Caco-2 (cell line): ENCODE measurements around the gene HAUS5. TPM values are rescaled to one million over a fixed set of nuclear protein-coding genes. Genes with fewer than 3 reads are reported as not detected.
"Not testable (repeated sequence)": the region's sequence is repeated elsewhere in the genome, so short reads cannot be mapped to it uniquely, and the experiment has no call there.

Experiments used
- BruUV-seq: library from RNA; stranded (reverse); fragments of 400-500 nt; replicated peaks from 2 replicates; lab custom pipeline; 2021; lab: Mats Ljungman, UMichigan
- CTCF ChIA-PET: fragments of 300-600 bp; sonication (Branson Sonifier 250); formaldehyde crosslinking; loops from one replicate; lab custom pipeline; 2022; ENCODE audit warnings: antibody characterized with exemption; lab: Charles Lee
- POLR2A ChIA-PET: fragments of 300-600 bp; sonication (Branson Sonifier 250); formaldehyde crosslinking; loops from one replicate; lab custom pipeline; 2022; ENCODE audit warnings: antibody characterized with exemption; lab: Charles Lee
- DNase-seq, 2 experiments: peaks; one replicate each; pipeline versions ENCODE4 v3.0.0 to v3.0.0-alpha.2; 2020 to 2022
- H3K27me3 ChIP-seq: replicated peaks from 2 replicates; pipeline ENCODE4 v1.6.0; 2011; ENCODE audit warnings: low read length; ENCODE audit not compliant: control insufficient read depth, insufficient read depth
- H3K36me3 ChIP-seq: 2 replicates; pipeline ENCODE4 v1.5.1; 2011; ENCODE audit warnings: low read length; ENCODE audit not compliant: control insufficient read depth, insufficient read depth
- H3K4me1 ChIP-seq: fragments of 250-450 bp; sonication (Bioruptor Pico); 2 replicates; pipeline ENCODE4 v1.5.1; 2020; ENCODE audit warnings: mild to moderate bottlenecking
- H3K4me3 ChIP-seq: 2 replicates; pipeline ENCODE4 v1.5.1; 2011; ENCODE audit warnings: low read depth, mild to moderate bottlenecking, control low read depth, low read length
- H3K9me3 ChIP-seq: fragments of 250-450 bp; sonication (Bioruptor Pico); 2 replicates; pipeline ENCODE4 v1.5.1; 2020; ENCODE audit warnings: mild to moderate bottlenecking, moderate library complexity
- H3K27ac Mint-ChIP-seq: one replicate; pipeline ENCODE4 v1.8.0; 2022; ENCODE audit warnings: mixed read lengths; ENCODE audit not compliant: unreplicated experiment
- H3K27me3 Mint-ChIP-seq: one replicate; pipeline ENCODE4 v1.8.0; 2022; ENCODE audit warnings: mixed read lengths; ENCODE audit not compliant: insufficient read depth, unreplicated experiment
- H3K36me3 Mint-ChIP-seq: one replicate; pipeline ENCODE4 v1.8.0; 2022; ENCODE audit warnings: mild to moderate bottlenecking, mixed read lengths; ENCODE audit not compliant: insufficient read depth, unreplicated experiment
- H3K4me1 Mint-ChIP-seq: one replicate; pipeline ENCODE4 v1.8.0; 2022; ENCODE audit warnings: low read depth, mixed read lengths; ENCODE audit not compliant: unreplicated experiment
- H3K4me3 Mint-ChIP-seq: one replicate; pipeline ENCODE4 v1.8.0; 2022; ENCODE audit warnings: mild to moderate bottlenecking, moderate library complexity, mixed read lengths; ENCODE audit not compliant: unreplicated experiment
- H3K9me3 Mint-ChIP-seq: one replicate; pipeline ENCODE4 v1.8.0; 2022; ENCODE audit warnings: mixed read lengths; ENCODE audit not compliant: unreplicated experiment
- intact Hi-C: fragments of 100-400 bp; cut with micrococcal nuclease; formaldehyde crosslinking; loops from one replicate; pipeline ENCODE4 v1.10.0; 2022; ENCODE audit not compliant: unreplicated experiment
- total RNA-seq: library from RNA; stranded (reverse); gene quantifications from 2 replicates; pipeline ENCODE4 v1.2.3, GENCODE V29; 2022
- TF ChIP-seq, protein P1 (sequence below), 2 experiments: fragments of 200-600 bp in 1 of 2; IDR thresholded peaks; 1 replicate in 1 of 2; 2 replicates in 1 of 2; pipeline versions ENCODE4 v1.5.1 to v1.8.0; 2011 to 2022; ENCODE audit warnings: antibody characterized with exemption in 1 of 2, control low read depth in 1 of 2, inconsistent platforms in 1 of 2, low read depth in 1 of 2, low read length in 1 of 2, mild to moderate bottlenecking in 1 of 2, moderate library complexity in 1 of 2; ENCODE audit not compliant: insufficient read depth in 1 of 2, severe bottlenecking in 1 of 2, unreplicated experiment in 1 of 2

HAUS5 gene
- total RNA-seq, 1 experiment from 2014 or later, result 27.9 TPM

DNA sequence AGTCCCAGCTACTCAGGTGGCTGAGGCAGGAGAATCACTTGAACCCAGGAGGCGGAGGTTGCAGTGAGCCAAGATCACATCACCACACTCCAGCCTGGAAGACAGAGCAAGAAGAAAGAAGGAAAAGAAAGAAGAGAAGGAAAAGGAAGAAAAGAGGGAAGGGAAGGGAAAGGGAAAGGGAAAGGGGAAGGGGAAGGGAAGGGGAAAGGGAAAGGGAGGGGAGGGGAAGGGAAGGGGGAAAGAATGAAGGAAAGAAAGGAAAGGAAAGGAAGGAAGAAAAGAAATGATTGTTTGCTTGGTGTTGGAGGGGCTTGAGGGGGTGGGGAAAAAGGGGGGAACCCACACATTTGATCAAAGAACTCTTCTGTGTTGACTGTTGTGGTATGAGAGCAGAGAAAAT, 16.6 kb upstream of the HAUS5 start:
- POLR2A ChIA-PET, result no interaction called here
- Histone ChIP-seq H3K36me3 (no peaks in the 10 kb centered on the region), H3K9me3 (no peaks in the 10 kb centered on the region), H3K4me3 (no peak overlapping the region), H3K27me3 (no peaks in the 10 kb centered on the region), H3K4me1 (peaks cover 11% of the 10 kb centered on the region)
- Mint-ChIP-seq H3K27ac (no peak overlapping the region), H3K4me3 (no peak overlapping the region), H3K4me1 (peaks cover 9% of the 10 kb centered on the region), H3K9me3 (peaks cover 13% of the 10 kb centered on the region), H3K27me3 (no peaks in the 10 kb centered on the region), H3K36me3 (no peaks in the 10 kb centered on the region)
- DNase-seq, result no peak
- TF ChIP-seq, protein P1, sequence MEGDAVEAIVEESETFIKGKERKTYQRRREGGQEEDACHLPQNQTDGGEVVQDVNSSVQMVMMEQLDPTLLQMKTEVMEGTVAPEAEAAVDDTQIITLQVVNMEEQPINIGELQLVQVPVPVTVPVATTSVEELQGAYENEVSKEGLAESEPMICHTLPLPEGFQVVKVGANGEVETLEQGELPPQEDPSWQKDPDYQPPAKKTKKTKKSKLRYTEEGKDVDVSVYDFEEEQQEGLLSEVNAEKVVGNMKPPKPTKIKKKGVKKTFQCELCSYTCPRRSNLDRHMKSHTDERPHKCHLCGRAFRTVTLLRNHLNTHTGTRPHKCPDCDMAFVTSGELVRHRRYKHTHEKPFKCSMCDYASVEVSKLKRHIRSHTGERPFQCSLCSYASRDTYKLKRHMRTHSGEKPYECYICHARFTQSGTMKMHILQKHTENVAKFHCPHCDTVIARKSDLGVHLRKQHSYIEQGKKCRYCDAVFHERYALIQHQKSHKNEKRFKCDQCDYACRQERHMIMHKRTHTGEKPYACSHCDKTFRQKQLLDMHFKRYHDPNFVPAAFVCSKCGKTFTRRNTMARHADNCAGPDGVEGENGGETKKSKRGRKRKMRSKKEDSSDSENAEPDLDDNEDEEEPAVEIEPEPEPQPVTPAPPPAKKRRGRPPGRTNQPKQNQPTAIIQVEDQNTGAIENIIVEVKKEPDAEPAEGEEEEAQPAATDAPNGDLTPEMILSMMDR (IDR thresholded peaks at IDR 0.05; ENCODE audit: insufficient read depth in 1 of 2, low read depth in 1 of 2, low read length in 1 of 2, severe bottlenecking in 1 of 2, unreplicated experiment in 1 of 2), result no peak
- no TSS peak for BruUV-seq
- CTCF ChIA-PET, result no interaction called here
- intact Hi-C loops, result no loop called here

DNA sequence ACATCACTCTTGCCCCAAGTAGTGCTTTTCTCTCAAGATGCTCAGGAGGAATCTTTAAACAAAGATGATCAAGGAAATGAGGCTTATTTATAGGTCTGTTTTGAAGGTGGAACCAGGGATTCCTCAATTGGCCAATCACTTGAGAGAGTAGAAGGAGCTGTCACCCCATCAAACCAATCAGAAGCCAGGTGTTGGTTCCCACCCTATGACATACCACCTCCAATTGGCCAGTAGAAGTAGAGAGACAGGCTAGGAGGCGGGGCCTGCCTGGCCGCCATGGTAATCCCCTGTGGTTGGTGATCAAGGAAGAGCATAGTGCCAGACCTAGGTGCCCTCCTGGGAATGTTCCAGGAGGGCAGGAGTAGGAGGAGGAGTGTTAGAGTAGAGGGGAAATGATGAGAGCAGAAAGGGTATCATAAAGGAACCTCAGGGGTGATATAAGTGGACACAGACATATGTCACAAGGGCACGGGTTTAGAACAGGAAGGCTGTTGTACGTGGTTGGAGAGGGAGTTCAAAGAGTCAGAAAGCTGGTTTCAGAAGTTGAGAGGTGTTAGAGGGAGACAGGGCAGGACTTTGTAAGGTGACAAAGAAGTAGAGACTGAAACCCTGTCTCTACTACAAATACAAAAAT, 16.1 kb upstream of the HAUS5 start:
- H3K9me3 ChIP-seq, result no peaks in the 10 kb centered on the region
- H3K4me1 ChIP-seq, result peaks cover 11% of the 10 kb centered on the region
- no peak overlapping the region for H3K4me3 Mint-ChIP-seq
- DNase-seq, result no peak
- H3K27me3 ChIP-seq, result no peaks in the 10 kb centered on the region
- H3K36me3 Mint-ChIP-seq, result no peaks in the 10 kb centered on the region
- BruUV-seq, result no TSS peak
- POLR2A ChIA-PET, result no interaction called here
- H3K4me3 ChIP-seq, result no peak overlapping the region
- H3K4me1 Mint-ChIP-seq, result peaks cover 9% of the 10 kb centered on the region
- H3K27ac Mint-ChIP-seq, result no peak overlapping the region
- peaks cover 13% of the 10 kb centered on the region for H3K9me3 Mint-ChIP-seq
- no peaks in the 10 kb centered on the region for H3K27me3 Mint-ChIP-seq
- H3K36me3 ChIP-seq, result no peaks in the 10 kb centered on the region
- TF ChIP-seq, protein P1 (IDR thresholded peaks at IDR 0.05; ENCODE audit: insufficient read depth in 1 of 2, low read depth in 1 of 2, low read length in 1 of 2, severe bottlenecking in 1 of 2, unreplicated experiment in 1 of 2), result no peak
- intact Hi-C loops, result no loop called here
- CTCF ChIA-PET, result no interaction called here

DNA sequence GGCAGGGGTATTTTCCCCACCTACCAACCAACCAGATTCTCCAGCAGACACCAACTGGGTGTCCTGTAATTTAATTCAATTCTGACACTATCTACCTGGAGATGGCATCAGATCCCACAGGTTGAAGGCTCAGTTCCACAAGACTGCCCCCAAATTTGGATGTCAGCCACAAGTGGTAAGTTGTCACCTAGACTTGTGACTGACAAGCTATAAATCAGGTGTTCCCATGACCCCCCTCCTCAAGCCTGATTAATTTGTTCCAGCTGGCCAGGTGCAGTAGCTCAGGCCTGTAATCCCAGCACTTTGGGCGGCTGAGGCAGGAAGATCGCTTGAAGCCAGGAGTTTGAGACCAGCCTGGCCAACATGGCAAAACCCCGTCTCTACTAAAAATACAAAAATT, 10.6 kb upstream of the HAUS5 start:
- ChIA-PET POLR2A (no interaction called here), CTCF (interaction anchor here (0.7 kb wide), 1 partner anchor 10 kb away, joined by 3 read pairs; the partner anchor contains the start of gene HAUS5)
- H3K27ac Mint-ChIP-seq, result no peak overlapping the region
- H3K36me3 Mint-ChIP-seq, result no peaks in the 10 kb centered on the region
- peaks cover 21% of the 10 kb centered on the region for H3K9me3 Mint-ChIP-seq
- no peak overlapping the region for H3K4me3 Mint-ChIP-seq
- Histone ChIP-seq H3K4me1 (peaks cover 11% of the 10 kb centered on the region), H3K4me3 (no peak overlapping the region), H3K36me3 (no peaks in the 10 kb centered on the region), H3K9me3 (peaks cover 10% of the 10 kb centered on the region), H3K27me3 (no peaks in the 10 kb centered on the region)
- DNase-seq, result no peak
- intact Hi-C loops, result no loop called here
- H3K4me1 Mint-ChIP-seq, result peaks cover 14% of the 10 kb centered on the region
- no TSS peak for BruUV-seq
- TF ChIP-seq, protein P1 (IDR thresholded peaks at IDR 0.05; ENCODE audit: insufficient read depth in 1 of 2, low read depth in 1 of 2, low read length in 1 of 2, severe bottlenecking in 1 of 2, unreplicated experiment in 1 of 2), result no peak
- no peaks in the 10 kb centered on the region for H3K27me3 Mint-ChIP-seq

DNA sequence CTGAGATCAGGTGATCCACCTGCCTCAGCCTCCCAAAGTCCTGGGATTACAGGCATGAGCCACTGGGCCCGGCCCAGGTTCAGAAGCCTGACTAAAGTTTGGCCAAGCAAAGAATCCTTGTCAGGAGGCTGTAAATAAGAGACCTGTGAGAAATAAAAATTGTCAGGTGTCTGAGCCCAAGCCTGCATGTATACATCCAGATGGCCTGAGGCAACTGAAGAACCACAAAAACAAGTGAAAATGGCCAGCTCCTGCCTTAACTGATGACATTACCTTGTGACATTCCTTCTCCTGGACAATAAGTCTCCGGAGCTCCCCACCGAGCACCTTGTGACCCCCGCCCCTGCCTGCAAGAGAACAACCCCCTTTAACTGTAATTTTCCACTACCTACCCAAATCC, 8.1 kb upstream of the HAUS5 start:
- H3K4me1 ChIP-seq, H3K36me3 ChIP-seq, H3K4me1 Mint-ChIP-seq, H3K4me3 ChIP-seq, H3K27me3 ChIP-seq, BruUV-seq, H3K27ac Mint-ChIP-seq, POLR2A ChIA-PET, intact Hi-C loops, H3K4me3 Mint-ChIP-seq, H3K36me3 Mint-ChIP-seq, CTCF ChIA-PET, H3K27me3 Mint-ChIP-seq, DNase-seq: not testable (repeated sequence)
- peaks cover 21% of the 10 kb centered on the region for H3K9me3 ChIP-seq
- peaks cover 29% of the 10 kb centered on the region for H3K9me3 Mint-ChIP-seq

DNA sequence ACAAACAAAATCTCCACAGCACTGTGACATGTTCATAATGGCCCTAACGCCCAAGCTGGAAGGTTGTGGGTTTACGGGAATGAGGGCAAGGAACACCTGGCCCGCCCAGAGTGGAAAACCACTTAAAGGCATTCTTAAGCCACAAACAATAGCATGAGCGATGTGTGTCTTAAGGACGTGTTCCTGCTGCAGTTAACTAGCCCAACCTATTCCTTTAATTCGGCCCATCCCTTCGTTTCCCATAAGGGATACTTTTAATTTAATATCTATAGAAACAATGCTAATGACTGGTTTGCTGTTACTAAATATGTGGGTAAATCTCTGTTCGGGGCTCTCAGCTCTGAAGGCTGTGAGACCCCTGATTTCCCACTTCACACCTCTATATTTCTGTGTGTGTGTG, 5.4 kb upstream of the HAUS5 start:
- H3K9me3 ChIP-seq, result peaks cover 21% of the 10 kb centered on the region
- peaks cover 29% of the 10 kb centered on the region for H3K9me3 Mint-ChIP-seq
- DNase-seq, H3K27me3 Mint-ChIP-seq, POLR2A ChIA-PET, intact Hi-C loops, H3K27me3 ChIP-seq, H3K36me3 Mint-ChIP-seq, H3K4me1 Mint-ChIP-seq, H3K4me1 ChIP-seq, BruUV-seq, H3K4me3 ChIP-seq, H3K27ac Mint-ChIP-seq, H3K4me3 Mint-ChIP-seq, H3K36me3 ChIP-seq: not testable (repeated sequence)
- CTCF ChIA-PET, result interaction anchor here (0.6 kb wide), 1 partner anchor 81 kb away, joined by 3 read pairs; no protein-coding TSS in a partner anchor
